Gastroesophageal sphincter (tissue), 4 donors: ENCODE results near the gene ACAN. TPM values are rescaled to one million over a fixed set of nuclear protein-coding genes. Genes with fewer than 3 reads are reported as not detected.

ENCODE experiments used
- ATAC-seq: fragments of 150-250 bp; one replicate; pipeline ENCODE4 v1.9.1; 2016; ENCODE audit warnings: mild to moderate bottlenecking, moderate library complexity
- H3K27ac ChIP-seq, 4 donors: fragments of 200-600 bp; sonication (generic) in 3 of 4; 1 replicate in 3 of 4; 2 replicates in 1 of 4; pipeline ENCODE4 v1.5.1; 2016 to 2019
- H3K27me3 ChIP-seq: fragments of 200-600 bp; sonication (generic); one replicate; pipeline ENCODE4 v1.5.1; 2019
- H3K36me3 ChIP-seq, 2 donors: fragments of 200-600 bp; sonication (generic); one replicate each; pipeline ENCODE4 v1.5.1; 2019; ENCODE audit warnings: control low read depth in 1 of 2
- H3K4me1 ChIP-seq, 3 donors: fragments of 200-600 bp; sonication (generic); 1 replicate in 2 of 3; 2 replicates in 1 of 3; pipeline ENCODE4 v1.5.1; 2016 to 2019; ENCODE audit warnings: control low read depth in 2 of 3
- H3K4me3 ChIP-seq, 2 donors: fragments of 200-600 bp; sonication (generic); one replicate each; pipeline ENCODE4 v1.5.1; 2019; ENCODE audit warnings: mild to moderate bottlenecking in 1 of 2, moderate library complexity in 1 of 2
- H3K9me3 ChIP-seq, 3 donors: fragments of 200-600 bp; sonication (generic); one replicate each; pipeline ENCODE4 v1.5.1; 2017 to 2019; ENCODE audit warnings: control low read depth in 2 of 3
- EP300 ChIP-seq: sonication (generic); formaldehyde crosslinking; IDR thresholded peaks from one replicate; pipeline ENCODE4 v1.6.1; 2017; ENCODE audit warnings: antibody characterized with exemption, mild to moderate bottlenecking
- POLR2A ChIP-seq, 2 donors: fragments of 450-650 bp; IDR thresholded peaks; one replicate each; pipeline ENCODE4 v1.6.1; 2017; ENCODE audit warnings: antibody characterized with exemption in 2 of 2, mild to moderate bottlenecking in 2 of 2, moderate library complexity in 1 of 2
- POLR2AphosphoS5 ChIP-seq: sonication (generic); formaldehyde crosslinking; IDR thresholded peaks from one replicate; pipeline ENCODE4 v1.6.1; 2017; ENCODE audit warnings: antibody characterized with exemption
- whole genome bisulfite sequencing, 2 donors: methylation state at CpG; one replicate each; pipeline ENCODE4 v1.1.5; 2018; ENCODE audit warnings: low coverage in 1 of 2; 5-methylcytosine and 5-hydroxymethylcytosine counted together
- total RNA-seq, 4 donors: library from RNA; depleted of rRNA; stranded (reverse); fragments of >200 nt; gene quantifications; one replicate each; pipeline ENCODE4 v1.1.0, GENCODE V29; 2016
- TF ChIP-seq, protein P1 (sequence below), 4 experiments: fragments of 200-600 bp in 2 of 4; fragments of 450-650 bp in 2 of 4; sonication (generic) in 1 of 4; IDR thresholded peaks; one replicate each; pipeline ENCODE4 v1.5.1; 2017 to 2019; ENCODE audit warnings: antibody characterized with exemption in 4 of 4, mild to moderate bottlenecking in 2 of 4, moderate library complexity in 2 of 4

Gene ACAN
- total RNA-seq, 4 donors from 2014 or later: 0.04 to 0.17 (median 0.13) TPM; not detected in 1

DNA sequence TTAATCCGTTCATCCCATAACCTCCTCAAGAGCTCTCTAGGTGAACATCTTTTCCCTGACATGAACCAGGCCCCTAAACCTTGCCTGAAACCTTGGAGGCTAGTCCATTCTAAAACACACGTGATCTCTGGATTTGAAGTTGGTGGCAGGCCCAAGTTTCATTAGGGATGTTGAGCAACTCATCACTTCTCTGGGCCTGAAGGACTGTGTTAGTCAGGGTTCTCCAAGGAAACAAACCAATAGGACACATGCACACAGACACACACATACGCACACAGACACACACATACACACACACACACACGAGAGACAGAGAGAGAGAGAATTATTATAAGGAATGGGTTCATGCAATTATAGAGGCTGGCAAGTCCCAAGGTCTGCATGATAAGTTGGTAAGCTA lies 31.9 kb downstream of the ACAN start:
- Histone ChIP-seq H3K27ac (no peak overlapping the region), H3K36me3 (no peaks in the 10 kb centered on the region), H3K27me3 (peaks cover 14% of the 10 kb centered on the region), H3K9me3 (no peaks in the 10 kb centered on the region), H3K4me3 (no peak overlapping the region), H3K4me1 (peaks cover 0 to 7% (median 0%) of the 10 kb centered on the region in 3 donors)
- 86 to 90% methylated on average over 1 to 4 of the region's 4 CpGs for WGBS, 2 donors
- TF ChIP-seq EP300 (no peak), POLR2A (IDR thresholded peaks at IDR 0.05) (no peak), POLR2AphosphoS5 (no peak)
- TF ChIP-seq, protein P1, sequence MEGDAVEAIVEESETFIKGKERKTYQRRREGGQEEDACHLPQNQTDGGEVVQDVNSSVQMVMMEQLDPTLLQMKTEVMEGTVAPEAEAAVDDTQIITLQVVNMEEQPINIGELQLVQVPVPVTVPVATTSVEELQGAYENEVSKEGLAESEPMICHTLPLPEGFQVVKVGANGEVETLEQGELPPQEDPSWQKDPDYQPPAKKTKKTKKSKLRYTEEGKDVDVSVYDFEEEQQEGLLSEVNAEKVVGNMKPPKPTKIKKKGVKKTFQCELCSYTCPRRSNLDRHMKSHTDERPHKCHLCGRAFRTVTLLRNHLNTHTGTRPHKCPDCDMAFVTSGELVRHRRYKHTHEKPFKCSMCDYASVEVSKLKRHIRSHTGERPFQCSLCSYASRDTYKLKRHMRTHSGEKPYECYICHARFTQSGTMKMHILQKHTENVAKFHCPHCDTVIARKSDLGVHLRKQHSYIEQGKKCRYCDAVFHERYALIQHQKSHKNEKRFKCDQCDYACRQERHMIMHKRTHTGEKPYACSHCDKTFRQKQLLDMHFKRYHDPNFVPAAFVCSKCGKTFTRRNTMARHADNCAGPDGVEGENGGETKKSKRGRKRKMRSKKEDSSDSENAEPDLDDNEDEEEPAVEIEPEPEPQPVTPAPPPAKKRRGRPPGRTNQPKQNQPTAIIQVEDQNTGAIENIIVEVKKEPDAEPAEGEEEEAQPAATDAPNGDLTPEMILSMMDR (IDR thresholded peaks at IDR 0.05): no peak
- no peak for ATAC-seq

DNA sequence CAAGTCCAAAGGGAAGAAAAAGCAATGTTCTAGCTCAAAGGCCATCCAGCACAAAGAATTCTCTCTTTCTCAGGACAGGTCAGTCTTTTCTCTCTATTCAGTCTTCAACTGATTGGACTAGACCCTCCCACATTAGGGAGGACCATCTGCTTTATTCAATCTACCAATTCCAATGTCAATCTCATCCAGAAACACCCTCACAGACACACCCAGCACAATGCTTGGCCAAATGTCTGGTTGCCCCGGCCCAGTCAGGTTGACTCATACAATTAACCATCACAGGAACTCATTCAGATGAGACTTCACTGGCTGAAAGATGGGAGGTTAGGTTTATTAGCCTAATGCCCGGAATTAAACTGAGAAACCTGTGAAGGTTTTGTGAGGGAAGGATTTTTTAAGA lies 32.4 kb downstream of the ACAN start:
- ATAC-seq: no peak
- H3K4me3 ChIP-seq: no peak overlapping the region
- no peaks in the 10 kb centered on the region for H3K9me3 ChIP-seq
- TF ChIP-seq, protein P1 (IDR thresholded peaks at IDR 0.05): no peak
- TF ChIP-seq POLR2A (IDR thresholded peaks at IDR 0.05) (no peak), POLR2AphosphoS5 (no peak)
- H3K27me3 ChIP-seq: peaks cover 14% of the 10 kb centered on the region
- 55 to 79% methylated on average over 1 to 2 of the region's 2 CpGs for WGBS, 2 donors
- H3K27ac ChIP-seq: no peak overlapping the region
- H3K4me1 ChIP-seq: peaks cover 0 to 7% (median 0%) of the 10 kb centered on the region in 3 donors
- H3K36me3 ChIP-seq: no peaks in the 10 kb centered on the region

DNA sequence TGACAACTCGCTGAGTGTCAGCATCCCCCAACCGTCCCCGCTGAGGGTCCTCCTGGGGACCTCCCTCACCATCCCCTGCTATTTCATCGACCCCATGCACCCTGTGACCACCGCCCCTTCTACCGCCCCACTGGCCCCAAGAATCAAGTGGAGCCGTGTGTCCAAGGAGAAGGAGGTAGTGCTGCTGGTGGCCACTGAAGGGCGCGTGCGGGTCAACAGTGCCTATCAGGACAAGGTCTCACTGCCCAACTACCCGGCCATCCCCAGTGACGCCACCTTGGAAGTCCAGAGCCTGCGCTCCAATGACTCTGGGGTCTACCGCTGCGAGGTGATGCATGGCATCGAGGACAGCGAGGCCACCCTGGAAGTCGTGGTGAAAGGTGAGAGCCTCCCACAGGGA lies 35.4 kb downstream of the ACAN start:
- 40% methylated on average over 1 of the region's 18 CpGs; no CpG with 5 or more reads in 1 of the 2 donors for WGBS, 2 donors

DNA sequence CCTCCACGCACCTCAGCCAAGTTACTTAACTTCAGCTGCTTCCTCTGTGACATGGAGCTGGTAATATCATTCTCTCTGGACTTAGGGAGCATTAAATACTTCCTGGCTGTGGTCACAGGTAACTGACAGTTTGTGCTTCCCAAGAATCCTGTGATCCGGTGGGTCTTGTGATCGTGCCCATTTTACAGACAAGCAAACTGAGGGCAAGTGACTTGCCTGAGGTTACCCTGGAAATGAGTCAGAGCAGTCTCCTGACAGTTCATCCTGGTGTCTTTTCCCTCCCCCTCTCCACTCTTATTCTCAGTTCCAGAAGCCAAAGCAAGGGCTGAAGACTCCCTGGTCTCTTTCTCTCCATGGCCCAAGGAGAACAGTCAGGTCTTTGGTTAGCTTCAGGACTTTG lies 35.9 kb downstream of the ACAN start:
- Histone ChIP-seq H3K4me3 (no peak overlapping the region), H3K27me3 (peaks cover 21% of the 10 kb centered on the region), H3K4me1 (peaks cover 0 to 6% (median 0%) of the 10 kb centered on the region in 3 donors), H3K27ac (no peak overlapping the region), H3K9me3 (no peaks in the 10 kb centered on the region), H3K36me3 (no peaks in the 10 kb centered on the region)
- 82 to 89% methylated on average over 2 to 3 of the region's 3 CpGs for WGBS, 2 donors
- TF ChIP-seq, protein P1 (IDR thresholded peaks at IDR 0.05): no peak
- TF ChIP-seq POLR2AphosphoS5 (no peak), POLR2A (IDR thresholded peaks at IDR 0.05) (no peak), EP300 (no peak)
- ATAC-seq: no peak

More for the DNA sequence above, 35.4 kb downstream of the ACAN start:
- Histone ChIP-seq H3K4me3 (no peak overlapping the region), H3K27me3 (peaks cover 21% of the 10 kb centered on the region), H3K4me1 (peaks cover 0 to 7% (median 0%) of the 10 kb centered on the region in 3 donors), H3K36me3 (no peaks in the 10 kb centered on the region), H3K9me3 (no peaks in the 10 kb centered on the region), H3K27ac (no peak overlapping the region)
- no peak for ATAC-seq
- TF ChIP-seq, protein P1 (IDR thresholded peaks at IDR 0.05): no peak
- no peak for TF ChIP-seq POLR2AphosphoS5
- TF ChIP-seq EP300: no peak
- TF ChIP-seq POLR2A (IDR thresholded peaks at IDR 0.05): no peak

DNA sequence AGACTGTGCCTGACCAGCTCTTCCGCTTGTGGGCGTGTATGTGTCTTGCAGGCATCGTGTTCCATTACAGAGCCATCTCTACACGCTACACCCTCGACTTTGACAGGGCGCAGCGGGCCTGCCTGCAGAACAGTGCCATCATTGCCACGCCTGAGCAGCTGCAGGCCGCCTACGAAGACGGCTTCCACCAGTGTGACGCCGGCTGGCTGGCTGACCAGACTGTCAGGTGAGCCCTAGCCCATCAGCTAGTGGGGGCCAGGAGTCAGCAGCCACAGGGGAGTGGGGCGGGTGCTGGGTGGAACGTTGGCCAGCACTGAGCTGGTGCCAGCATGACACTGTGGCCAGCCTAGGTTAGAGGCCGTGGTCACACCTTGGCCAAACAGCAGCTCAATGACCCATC lies 36.7 kb downstream of the ACAN start:
- Histone ChIP-seq H3K9me3 (no peaks in the 10 kb centered on the region), H3K27me3 (peaks cover 21% of the 10 kb centered on the region), H3K27ac (no peak overlapping the region), H3K36me3 (no peaks in the 10 kb centered on the region), H3K4me1 (no peaks in the 10 kb centered on the region), H3K4me3 (no peak overlapping the region)
- TF ChIP-seq, protein P1 (IDR thresholded peaks at IDR 0.05): no peak
- TF ChIP-seq POLR2A (IDR thresholded peaks at IDR 0.05) (no peak), POLR2AphosphoS5 (no peak), EP300 (no peak)
- 79 to 84% methylated on average over 4 to 8 of the region's 16 CpGs for WGBS, 2 donors
- ATAC-seq: no peak
